D721Med (cell line): ENCODE measurements around the gene VDR.

Source experiments
- DNase-seq: peaks from one replicate; pipeline ENCODE4 v3.0.0; 2011; ENCODE audit warnings: low spot score; ENCODE audit not compliant: insufficient read length
- FAIRE-seq: peaks from 2 replicates; lab custom pipeline; 2011; peaks lifted over from hg19 to GRCh38; lab: Jason Lieb, UNC
- TF ChIP-seq, protein P1 (sequence below): IDR thresholded peaks from 2 replicates; pipeline ENCODE4 v1.5.1; 2012; ENCODE audit warnings: mild to moderate bottlenecking, control low read depth; ENCODE audit not compliant: insufficient read depth; ENCODE audit errors: missing control alignments

The VDR gene

DNA sequence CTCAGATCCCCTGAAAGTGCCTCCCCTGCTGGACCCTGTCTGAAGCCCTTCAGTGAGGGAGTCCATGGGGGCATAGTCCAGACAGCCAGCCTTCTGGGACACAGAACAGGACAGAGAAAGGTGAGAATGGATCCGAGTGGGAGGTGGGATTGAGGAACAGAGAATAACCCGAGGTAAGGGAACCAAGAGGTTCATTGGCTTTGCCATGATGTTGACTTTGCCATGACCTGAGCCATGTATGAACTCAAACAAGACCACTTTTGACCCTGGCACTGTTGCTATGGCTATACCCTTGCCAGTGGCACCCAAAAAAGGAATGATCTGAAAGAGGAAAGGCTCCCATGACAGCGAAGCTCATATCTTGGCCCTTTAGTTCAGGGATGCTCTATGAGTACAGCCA lies 22.6 kb upstream of the VDR start:
- TF ChIP-seq, protein P1, sequence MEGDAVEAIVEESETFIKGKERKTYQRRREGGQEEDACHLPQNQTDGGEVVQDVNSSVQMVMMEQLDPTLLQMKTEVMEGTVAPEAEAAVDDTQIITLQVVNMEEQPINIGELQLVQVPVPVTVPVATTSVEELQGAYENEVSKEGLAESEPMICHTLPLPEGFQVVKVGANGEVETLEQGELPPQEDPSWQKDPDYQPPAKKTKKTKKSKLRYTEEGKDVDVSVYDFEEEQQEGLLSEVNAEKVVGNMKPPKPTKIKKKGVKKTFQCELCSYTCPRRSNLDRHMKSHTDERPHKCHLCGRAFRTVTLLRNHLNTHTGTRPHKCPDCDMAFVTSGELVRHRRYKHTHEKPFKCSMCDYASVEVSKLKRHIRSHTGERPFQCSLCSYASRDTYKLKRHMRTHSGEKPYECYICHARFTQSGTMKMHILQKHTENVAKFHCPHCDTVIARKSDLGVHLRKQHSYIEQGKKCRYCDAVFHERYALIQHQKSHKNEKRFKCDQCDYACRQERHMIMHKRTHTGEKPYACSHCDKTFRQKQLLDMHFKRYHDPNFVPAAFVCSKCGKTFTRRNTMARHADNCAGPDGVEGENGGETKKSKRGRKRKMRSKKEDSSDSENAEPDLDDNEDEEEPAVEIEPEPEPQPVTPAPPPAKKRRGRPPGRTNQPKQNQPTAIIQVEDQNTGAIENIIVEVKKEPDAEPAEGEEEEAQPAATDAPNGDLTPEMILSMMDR: no peak
- DNase-seq: no peak
- no peak for FAIRE-seq

DNA sequence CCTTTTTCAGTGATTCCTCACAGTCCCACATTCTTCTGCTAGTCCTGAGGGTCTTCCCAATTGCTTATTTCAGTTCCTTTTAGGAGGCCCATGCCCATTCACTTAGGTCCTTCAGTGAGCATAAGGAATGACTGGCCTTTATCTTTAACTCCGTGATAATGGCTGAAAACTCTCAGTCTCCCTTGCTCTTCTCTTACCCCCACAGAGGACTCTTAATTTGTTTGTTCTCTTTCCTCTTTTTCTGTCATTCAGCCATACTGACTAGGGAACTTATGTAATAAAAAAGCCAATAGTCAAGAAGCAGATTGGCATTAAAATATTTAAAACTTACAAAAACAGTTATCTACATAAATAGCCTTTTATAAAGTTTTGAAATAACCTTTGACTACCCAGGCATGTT lies 17.1 kb upstream of the VDR start:
- TF ChIP-seq, protein P1: no peak
- DNase-seq (no peak), FAIRE-seq (no peak)

DNA sequence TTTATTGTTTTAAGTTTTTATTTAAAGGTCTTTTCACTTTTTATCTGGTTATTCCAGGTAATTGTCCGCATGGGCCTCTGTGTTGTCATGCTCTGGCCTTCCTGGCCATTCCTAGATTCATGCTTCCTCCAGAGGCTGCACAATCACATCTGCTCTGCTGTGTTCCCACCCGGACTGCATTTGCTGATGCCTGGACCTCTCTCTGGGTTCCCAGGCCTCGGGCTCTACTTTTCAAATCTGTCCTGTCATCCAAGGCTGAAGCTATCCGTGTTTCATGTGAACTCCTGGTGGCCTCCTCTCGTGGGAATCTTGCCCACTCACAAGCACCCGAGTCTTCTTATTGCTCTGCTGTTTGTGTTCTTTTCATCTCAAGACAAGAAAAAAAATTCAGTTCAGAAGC lies 16.1 kb upstream of the VDR start:
- DNase-seq: no peak
- TF ChIP-seq, protein P1: no peak
- FAIRE-seq: no peak

DNA sequence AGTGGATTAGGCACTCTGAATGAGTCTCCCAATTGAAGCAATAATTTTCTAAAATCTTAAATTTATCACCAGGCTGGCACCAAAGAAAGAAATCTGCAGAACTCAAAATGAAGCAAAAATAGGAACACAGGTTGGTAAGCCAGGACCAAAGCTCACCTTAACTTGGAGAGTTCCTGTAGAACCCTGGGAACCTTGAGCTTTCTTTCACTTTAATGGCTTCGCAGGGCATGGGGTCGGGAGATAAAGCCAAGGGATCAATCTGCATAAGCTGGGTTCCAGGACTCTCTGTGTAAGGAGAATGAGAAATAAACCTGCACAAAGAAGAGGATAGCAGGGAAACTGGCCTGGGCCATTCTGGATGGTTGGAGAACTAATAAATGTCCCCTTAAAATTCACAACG lies 8.3 kb upstream of the VDR start:
- FAIRE-seq: no peak
- TF ChIP-seq, protein P1: no peak

DNA sequence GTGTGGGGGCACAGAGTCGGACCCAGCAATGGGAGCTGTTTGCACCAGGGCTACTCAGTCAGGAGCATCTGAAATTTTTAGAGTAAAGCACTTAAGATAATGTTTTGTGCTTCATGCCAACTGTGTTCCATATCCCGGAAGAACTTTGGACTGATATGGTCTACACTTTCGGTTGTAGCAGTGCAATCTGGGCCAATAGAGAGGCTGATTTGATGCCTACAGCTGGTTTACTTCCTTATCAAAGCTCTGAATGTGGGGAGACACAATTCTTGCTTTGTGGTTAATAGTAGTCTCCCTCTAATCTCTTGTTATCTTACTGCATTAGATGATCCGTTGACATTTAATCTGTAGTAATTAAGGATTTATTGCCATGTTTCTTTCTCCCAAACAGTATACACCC lies 7.8 kb upstream of the VDR start:
- DNase-seq (no peak), FAIRE-seq (no peak)
- TF ChIP-seq, protein P1: no peak

More for the DNA sequence above, 8.3 kb upstream of the VDR start:
- no peak for DNase-seq

DNA sequence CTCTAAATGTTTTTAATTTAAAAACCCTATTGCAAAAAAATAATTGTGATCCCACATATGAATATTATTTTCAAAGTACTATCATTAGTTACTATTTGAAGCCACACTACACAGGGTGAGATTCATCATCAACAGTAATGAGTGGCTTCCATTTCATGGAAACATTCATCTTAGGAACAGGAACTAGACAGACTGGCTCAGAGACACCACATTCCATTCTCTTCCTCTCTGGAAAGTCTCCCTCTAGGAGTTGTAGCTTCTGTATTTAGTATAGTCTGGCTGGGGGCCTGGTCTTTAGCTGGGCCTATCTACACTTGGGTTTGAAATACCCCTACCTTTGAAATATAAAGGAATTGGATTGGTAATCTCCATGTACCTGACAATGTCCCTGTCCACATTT lies 6.2 kb upstream of the VDR start:
- TF ChIP-seq, protein P1: no peak
- FAIRE-seq (no peak), DNase-seq (no peak)

DNA sequence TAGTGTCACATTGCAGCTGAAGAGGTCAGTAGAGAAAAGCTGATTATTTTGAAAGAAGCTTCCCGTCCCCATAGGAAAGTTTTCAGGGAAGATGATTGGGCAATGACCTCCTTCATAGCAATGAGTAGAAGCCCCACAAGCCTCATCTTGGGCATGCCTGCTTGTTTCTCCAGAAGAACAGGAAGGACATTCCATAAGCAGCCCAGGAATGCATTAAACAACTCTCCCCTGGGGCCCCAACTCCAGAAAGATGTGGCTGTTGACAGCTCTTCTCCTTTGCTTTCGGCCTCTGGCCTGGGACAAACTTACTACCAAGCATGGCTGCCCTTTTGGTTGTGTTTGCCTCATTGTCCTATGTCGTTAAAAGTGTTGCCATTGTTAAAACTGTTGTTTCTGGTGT lies 5.7 kb upstream of the VDR start:
- FAIRE-seq (no peak), DNase-seq (no peak)
- TF ChIP-seq, protein P1: no peak
